Measurements from ENCODE around the gene SKOR1.

Gene SKOR1

GRCh38 chr15:67850994-67851571, 25.8 kb downstream of the SKOR1 start:
- no peak for DNase-seq (ENCODE audit: low read depth, low spot score)

- DNase-seq (ENCODE audit: low read depth, low spot score) = no peak
These were observed 27.1 kb downstream of the SKOR1 start for GRCh38 chr15:67852418-67852817.

- DNase-seq (ENCODE audit: low read depth, low spot score) = no peak
These were observed 28.1 kb downstream of the SKOR1 start for GRCh38 chr15:67853454-67853853.

DNA sequence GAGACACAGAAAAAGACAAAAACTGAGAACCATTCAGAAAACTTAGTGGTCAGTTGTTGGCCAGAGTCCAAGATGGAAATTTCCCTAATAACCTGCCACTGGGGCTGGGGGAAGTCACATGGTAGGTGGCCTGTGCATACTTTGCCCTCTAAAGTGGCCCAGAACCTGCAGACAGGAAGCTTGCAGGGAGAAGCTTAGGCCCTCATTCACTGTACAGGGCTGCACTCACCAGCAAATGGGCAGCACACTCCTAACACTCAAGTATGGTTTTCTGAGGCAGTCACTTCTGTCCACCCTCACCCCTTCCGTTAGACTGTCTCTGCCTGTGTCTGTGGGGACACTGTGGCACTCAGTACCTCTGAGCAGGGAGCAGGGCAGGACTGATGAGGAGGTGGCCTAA, 29.0 kb downstream of the SKOR1 start:
- no peak for DNase-seq (ENCODE audit: low read depth, low spot score)

GRCh38 chr15:67855842-67856241, 30.5 kb downstream of the SKOR1 start:
- no peak for DNase-seq (ENCODE audit: low read depth, low spot score)

DNA sequence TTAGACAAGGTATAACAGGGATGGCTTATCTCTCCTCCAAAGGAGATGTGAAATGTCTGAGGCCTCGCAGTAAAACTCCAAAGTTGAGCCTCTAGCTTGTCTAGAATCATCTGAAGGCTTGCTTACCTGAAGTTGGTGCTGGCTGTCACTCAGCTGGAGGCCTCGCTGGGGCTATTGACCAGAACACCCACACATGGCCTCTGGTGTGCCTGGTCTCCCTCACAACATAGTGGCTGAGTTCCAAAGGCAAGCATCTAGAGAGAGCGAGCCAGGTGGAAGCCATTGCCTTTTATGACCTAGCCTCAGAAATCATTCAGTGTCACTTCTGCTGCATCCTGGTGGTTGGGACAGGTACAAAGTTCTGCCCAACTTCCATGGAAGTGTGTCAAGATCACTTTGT, 31.9 kb downstream of the SKOR1 start:
- no peak for DNase-seq (ENCODE audit: low read depth, low spot score)

DNA sequence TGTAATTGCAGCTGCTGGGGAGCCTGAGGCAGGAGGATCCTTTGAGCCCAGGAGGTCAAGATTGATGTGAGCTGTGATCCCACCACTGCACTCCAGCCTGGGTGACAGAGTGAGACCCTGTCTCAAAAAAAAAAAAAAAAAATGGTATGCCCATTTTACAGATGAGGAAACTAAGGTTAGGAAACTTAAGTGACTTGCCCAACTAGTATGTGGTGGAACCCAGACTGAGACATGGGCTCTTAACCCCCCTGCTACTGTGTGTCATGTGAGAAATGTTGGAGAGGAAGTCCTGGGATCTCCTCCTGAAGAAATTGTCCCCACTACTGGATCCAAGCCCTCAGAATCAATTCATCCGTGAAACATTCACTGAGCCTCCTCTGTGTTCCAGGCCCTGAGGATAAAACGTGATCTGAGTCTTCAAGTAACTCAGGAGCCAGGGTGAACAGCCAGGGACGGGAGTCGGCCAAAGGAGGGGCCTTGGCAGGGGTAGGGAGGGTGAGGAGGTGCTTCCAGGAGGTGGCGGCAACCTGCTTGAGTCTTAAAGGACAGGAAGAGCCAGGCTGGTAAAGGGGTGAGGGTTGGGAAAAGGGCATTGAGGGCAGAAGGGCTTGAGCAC, 34.1 kb downstream of the SKOR1 start:
- DNase-seq (ENCODE audit: low read depth, low spot score) = peak; percentile 45

GRCh38 chr15:67861983-67862382, 36.7 kb downstream of the SKOR1 start:
- no peak for DNase-seq (ENCODE audit: low read depth, low spot score)

GRCh38 chr15:67862750-67863441, 37.6 kb downstream of the SKOR1 start:
- no peak for DNase-seq (ENCODE audit: low read depth, low spot score)

GRCh38 chr15:67863442-67863987, 38.2 kb downstream of the SKOR1 start:
- peak; percentile 89 for DNase-seq (ENCODE audit: low read depth, low spot score)

- no peak for DNase-seq (ENCODE audit: low read depth, low spot score)
These were observed 40.0 kb downstream of the SKOR1 start for GRCh38 chr15:67865331-67865730.

- DNase-seq (ENCODE audit: low read depth, low spot score) = no peak
These were observed 40.5 kb downstream of the SKOR1 start for GRCh38 chr15:67865766-67866165.

- no peak for DNase-seq (ENCODE audit: low read depth, low spot score)
These were observed 44.4 kb downstream of the SKOR1 start for GRCh38 chr15:67869701-67870100.

DNA sequence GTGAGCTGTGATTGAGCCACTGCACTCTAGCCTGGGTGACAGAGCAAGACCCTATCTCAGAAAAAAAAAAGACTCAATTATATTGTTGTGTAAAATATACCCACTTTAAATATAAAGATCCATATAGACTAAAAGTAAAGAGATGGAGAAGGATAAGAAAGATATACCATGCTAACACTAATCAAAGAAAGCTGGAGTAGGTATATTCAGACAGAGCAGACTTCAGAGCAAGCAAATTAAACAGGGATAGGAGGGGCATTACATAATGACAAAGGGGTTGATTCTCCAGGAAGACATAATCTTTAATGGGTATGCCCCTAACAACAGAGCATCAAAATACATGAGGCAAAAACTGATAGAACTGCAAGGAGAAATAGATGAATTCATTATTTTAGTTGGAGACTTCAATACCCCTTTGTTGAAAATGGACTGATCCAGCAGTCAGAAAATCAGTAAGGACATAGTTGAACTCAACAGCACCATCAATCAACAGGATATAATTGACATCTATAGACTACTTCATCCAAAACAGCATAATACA, 45.6 kb downstream of the SKOR1 start:
- no peak for DNase-seq (ENCODE audit: low read depth, low spot score)

DNA sequence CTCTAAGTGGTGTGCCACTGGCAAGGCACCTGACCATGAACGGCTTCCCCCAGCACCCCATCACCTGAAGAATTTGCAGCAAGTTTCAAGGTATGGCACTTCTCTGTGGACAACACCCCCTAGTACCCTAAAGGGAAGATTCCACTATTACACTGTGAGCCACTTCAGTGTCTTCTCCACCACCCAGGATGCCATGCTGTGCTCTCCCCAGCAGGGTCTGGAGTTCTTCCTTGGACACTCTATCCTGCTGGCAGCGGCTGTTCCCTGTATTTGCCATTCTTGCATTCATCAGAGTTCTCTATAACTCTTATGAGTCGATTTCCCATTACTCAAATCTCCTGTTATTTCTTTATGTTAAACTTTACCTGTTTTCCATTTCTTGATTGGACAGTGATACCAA, 48.5 kb downstream of the SKOR1 start:
- no peak for DNase-seq (ENCODE audit: low read depth, low spot score)

GRCh38 chr15:67878712-67879206, 53.5 kb downstream of the SKOR1 start:
- no peak for DNase-seq (ENCODE audit: low read depth, low spot score)

DNA sequence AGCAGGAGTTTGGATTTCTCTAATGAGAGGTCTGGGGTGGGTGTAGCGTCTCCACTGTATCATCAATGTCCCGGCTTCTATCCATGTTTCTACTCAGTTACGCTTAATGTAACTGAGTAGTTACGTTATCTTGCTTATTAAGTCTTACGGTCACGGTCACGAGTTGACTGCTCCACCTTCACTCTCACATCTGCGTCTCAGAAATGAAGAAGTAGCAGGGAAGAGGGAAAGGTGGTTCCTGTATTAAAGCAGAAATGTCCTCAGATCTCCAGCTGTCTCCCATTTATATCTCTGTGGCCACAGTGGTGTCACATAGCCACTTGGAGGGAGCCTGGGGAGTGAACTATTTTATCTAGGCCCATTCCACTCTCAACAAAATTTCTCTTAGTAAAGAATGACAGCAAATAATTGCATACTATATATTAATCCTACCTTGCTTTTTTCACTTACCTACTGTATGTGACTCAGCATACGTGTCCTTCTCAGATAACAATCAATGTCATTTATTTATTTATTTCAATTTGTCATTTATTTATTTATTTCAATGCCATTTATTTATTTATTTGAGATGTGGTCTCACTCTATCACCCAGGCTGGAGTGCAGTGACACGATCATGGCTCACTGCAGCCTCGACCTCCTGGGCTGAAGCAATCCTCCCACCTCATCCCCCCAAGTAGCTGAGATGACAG, 54.3 kb downstream of the SKOR1 start:
- DNase-seq (ENCODE audit: low read depth, low spot score) = no peak

GRCh38 chr15:67880651-67881182, 55.4 kb downstream of the SKOR1 start:
- DNase-seq (ENCODE audit: low read depth, low spot score) = peak; percentile 60

DNA sequence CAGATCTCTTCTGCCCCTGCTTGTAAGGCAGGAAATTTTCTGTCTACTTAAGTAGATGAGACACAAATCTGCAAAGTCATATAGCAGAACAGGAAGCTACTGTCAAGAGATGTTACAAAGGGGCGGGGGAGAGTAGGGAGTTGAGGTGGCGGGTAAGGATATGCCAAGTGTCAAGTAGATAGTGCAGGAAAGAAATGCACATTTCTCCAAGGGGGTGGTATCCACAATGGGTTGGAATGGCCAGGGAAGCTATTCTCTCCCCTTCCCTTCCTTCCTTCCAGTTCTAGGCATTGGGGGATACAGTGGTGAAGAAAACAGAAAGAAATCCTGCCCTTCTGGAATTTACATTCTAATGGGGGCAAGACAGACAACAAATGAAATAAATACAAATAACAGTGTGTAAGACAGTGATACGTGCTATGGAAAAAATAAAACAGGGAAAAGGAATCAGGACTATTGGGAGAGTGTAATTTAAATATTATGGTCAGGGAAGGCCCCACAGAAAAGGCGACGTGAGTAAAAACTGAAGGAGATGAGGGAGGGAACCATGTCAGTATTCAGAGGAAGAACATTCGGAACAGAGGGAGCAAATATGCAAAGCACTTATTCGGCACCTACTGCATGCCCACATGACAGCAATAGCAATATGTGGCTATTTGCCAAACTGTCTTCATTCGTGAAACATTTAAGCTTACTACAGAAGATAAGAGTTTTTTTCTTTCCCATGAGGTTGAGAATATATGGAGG, 57.4 kb downstream of the SKOR1 start:
- DNase-seq (ENCODE audit: low read depth, low spot score) = no peak

GRCh38 chr15:67883234-67883773, 58.0 kb downstream of the SKOR1 start:
- no peak for DNase-seq (ENCODE audit: low read depth, low spot score)

- DNase-seq (ENCODE audit: low read depth, low spot score) = no peak
These were observed 58.7 kb downstream of the SKOR1 start for GRCh38 chr15:67884009-67884408.

Data from astrocyte of the hippocampus (primary cell).